PFSK-1 (cell line): Measurements from ENCODE around the gene NFIC.

Experiments
- FOXP2 ChIP-seq: optimal IDR thresholded peaks from 2 replicates; pipeline ENCODE3; 2011; ENCODE audit warnings: borderline replicate concordance, control low read depth, inconsistent platforms; ENCODE audit not compliant: insufficient read depth; ENCODE audit errors: extremely low read length, extremely low read depth
- POLR2AphosphoS5 ChIP-seq: IDR thresholded peaks from 2 replicates; pipeline ENCODE4 v1.6.1; 2012; ENCODE audit warnings: low read depth, mild to moderate bottlenecking, control low read depth, low read length, moderate library complexity
- SIN3A ChIP-seq: IDR thresholded peaks from 2 replicates; pipeline ENCODE4 v1.6.1; 2012; ENCODE audit warnings: mild to moderate bottlenecking, low read length, moderate library complexity, borderline replicate concordance; ENCODE audit not compliant: insufficient read depth
- TAF1 ChIP-seq: IDR thresholded peaks from 2 replicates; pipeline ENCODE4 v1.6.1; 2012; ENCODE audit warnings: low read length, control low read depth, borderline replicate concordance; ENCODE audit not compliant: insufficient read depth
- TF ChIP-seq, protein P1 (sequence below), 2 experiments: IDR thresholded peaks; 2 replicates each; pipeline versions ENCODE4 v1.6.1 to v1.8.0; 2011 to 2012; ENCODE audit warnings: low read depth in 2 of 2, low read length in 2 of 2, control low read depth in 1 of 2, inconsistent platforms in 1 of 2, mild to moderate bottlenecking in 1 of 2, moderate library complexity in 1 of 2; ENCODE audit not compliant: insufficient read depth in 1 of 2

DNA sequence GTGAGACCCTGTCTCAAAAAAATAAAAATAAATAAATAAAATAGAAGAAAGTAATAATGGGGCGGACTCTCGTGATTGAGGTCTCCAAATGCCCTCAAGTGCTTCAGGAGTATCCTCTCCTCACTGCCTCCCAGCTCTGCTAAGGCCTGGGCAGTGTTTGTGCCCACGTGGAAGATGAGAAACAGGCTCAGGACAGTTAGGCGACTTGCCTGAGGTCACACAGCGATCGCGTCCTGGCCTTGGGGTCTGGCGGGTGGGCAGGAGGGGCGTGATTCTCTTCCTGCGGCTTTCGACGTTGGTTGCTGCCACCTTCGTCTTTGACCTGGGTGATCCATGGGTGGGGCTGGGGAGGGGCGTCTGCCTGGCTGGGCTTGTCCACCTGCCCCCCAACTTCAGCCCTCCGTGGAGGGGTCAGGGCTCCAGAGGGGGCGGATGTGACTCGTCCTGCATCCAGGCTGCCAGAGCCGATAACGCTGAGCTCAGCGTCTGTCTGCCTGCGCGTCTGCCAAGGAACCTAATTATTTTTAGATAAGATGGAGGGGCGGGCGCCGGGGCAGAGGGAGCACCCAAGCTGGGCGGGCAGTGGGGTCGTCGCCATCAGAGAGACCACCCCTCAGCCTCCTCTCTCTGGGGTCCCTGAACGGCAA, 56.9 kb downstream of the NFIC start:
- TF ChIP-seq POLR2AphosphoS5 (no peak), TAF1 (no peak), SIN3A (no peak), FOXP2 (no peak)
- TF ChIP-seq, protein P1, sequence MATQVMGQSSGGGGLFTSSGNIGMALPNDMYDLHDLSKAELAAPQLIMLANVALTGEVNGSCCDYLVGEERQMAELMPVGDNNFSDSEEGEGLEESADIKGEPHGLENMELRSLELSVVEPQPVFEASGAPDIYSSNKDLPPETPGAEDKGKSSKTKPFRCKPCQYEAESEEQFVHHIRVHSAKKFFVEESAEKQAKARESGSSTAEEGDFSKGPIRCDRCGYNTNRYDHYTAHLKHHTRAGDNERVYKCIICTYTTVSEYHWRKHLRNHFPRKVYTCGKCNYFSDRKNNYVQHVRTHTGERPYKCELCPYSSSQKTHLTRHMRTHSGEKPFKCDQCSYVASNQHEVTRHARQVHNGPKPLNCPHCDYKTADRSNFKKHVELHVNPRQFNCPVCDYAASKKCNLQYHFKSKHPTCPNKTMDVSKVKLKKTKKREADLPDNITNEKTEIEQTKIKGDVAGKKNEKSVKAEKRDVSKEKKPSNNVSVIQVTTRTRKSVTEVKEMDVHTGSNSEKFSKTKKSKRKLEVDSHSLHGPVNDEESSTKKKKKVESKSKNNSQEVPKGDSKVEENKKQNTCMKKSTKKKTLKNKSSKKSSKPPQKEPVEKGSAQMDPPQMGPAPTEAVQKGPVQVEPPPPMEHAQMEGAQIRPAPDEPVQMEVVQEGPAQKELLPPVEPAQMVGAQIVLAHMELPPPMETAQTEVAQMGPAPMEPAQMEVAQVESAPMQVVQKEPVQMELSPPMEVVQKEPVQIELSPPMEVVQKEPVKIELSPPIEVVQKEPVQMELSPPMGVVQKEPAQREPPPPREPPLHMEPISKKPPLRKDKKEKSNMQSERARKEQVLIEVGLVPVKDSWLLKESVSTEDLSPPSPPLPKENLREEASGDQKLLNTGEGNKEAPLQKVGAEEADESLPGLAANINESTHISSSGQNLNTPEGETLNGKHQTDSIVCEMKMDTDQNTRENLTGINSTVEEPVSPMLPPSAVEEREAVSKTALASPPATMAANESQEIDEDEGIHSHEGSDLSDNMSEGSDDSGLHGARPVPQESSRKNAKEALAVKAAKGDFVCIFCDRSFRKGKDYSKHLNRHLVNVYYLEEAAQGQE (IDR thresholded peaks at IDR 0.05; ENCODE audit: insufficient read depth in 1 of 2, low read depth in 2 of 2, low read length in 2 of 2): no peak
